Caki2 (cell line): ENCODE measurements around the gene GPR18. TPM values are rescaled to one million over a fixed set of nuclear protein-coding genes. Genes with fewer than 3 reads are reported as not detected.

ENCODE experiments used
- DNase-seq: peaks from one replicate; pipeline ENCODE4 v3.0.0-alpha.2; 2015; ENCODE audit warnings: low read depth
- in situ Hi-C: cut with HindIII; loops from 2 replicates; pipeline ENCODE4 v1.10.0; 2016; ENCODE audit warnings: low sequenced_read_pairs, low pct_unique_long_range_greater_than_20kb, mixed read lengths
- total RNA-seq: library from RNA; depleted of rRNA; stranded (reverse); fragments of >200 nt; shearing (Covaris generic); gene quantifications from 2 replicates; pipeline ENCODE4 v1.2.3, GENCODE V29; 2014; ENCODE audit warnings: low replicate concordance; rRNA removed

The GPR18 gene, protein sequence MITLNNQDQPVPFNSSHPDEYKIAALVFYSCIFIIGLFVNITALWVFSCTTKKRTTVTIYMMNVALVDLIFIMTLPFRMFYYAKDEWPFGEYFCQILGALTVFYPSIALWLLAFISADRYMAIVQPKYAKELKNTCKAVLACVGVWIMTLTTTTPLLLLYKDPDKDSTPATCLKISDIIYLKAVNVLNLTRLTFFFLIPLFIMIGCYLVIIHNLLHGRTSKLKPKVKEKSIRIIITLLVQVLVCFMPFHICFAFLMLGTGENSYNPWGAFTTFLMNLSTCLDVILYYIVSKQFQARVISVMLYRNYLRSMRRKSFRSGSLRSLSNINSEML
- not detected in 2 replicates for total RNA-seq

DNA sequence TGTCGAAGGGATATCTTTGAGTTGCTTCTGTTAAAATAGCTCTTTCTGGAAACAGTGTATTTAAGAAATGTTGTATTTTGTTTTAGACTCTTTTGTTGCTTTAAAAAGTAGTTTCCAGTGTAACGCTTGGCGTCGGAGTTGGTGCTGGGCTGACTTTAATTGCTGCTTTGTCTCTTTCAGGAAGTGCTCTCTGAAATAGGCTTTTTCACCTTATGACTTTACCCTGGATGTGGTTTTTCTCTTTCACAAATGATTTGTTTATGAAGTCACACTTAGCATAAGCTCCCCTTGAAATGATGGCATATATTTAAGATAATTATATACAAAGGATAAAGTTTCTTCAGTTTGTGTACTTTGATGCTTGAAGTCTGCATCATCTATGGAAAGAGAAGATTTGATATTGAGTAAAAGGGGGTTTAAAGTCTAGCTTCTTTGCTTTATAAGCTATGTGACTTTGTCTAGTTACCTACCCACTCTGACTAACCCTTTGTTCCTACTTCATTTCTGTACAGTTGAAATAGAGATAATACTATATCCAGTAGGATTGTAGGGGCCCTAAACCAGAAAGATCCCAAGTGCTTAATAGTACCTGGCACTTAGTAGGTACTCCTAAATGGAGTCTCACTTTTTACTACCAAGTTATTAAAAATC, at the start of gene GPR18:
Gene GPR18 (minus strand): TSS at position 170 of the 651 bp plus-strand sequence. CDS start 2,507 bp downstream, outside the sequence.
- DNase-seq, result no peak
- in situ Hi-C loops, result no loop called here

DNA sequence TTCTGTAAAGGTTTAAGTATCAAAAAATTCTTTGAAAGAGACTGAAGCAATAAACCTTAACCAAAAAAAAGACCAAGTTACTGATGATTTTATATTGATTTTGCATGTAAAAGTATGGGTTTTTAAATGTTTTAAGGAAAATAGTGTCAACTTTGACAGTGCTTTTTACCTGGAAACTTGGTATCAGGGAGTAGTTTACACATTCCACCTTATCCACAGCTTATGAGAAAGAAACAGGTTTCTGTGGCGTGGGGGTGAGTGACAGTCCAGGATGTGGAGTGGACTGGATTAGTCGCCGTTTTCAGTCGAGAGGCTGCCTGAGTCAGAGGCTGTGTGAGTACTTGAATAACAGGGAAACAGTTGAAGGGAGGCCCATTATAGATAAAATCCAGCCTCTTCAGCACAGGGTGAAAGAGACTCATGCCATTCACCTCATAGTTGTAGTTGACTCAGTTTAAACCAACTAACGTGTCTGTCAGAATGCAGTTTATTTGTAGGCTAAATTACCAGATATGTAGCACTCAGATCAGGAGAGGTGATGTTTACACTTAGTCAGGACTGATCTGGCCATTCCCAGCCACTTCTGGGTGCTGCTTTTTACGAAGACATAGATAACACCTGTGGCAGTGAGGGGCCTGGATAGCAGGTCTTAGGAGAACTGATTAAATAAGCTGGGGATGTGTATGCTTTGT, 49.6 kb upstream of the GPR18 start:
- in situ Hi-C loops, result no loop called here
- peak; percentile 37 for DNase-seq

DNA sequence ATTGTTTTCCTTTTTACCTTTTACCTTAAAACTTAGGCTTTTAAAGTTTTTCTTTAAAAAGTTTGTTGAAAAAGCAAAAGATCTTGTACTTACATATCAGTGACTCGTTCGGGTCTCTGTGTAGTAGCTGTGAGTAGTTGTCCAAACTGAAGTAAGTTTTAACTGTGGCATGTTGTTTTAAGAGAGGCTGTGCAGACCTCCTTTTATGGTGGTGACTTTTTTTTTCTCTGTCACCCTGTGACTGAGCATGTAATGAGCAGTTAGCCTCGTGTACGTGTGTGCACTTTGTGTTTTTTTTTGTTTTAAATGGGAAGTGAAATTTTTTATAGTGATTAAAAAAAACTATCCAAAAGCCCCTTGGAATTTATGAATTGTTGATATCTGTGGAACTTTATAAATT, 49.1 kb upstream of the GPR18 start, which contains the start of gene GPR183:
Gene GPR183 (minus strand): TSS at position 153 of the 400 bp plus-strand sequence. CDS start 11,254 bp downstream, outside the sequence.
- peak; percentile 15 for DNase-seq
- in situ Hi-C loops, result no loop called here

- in situ Hi-C loops, result no loop called here
- DNase-seq, result no peak
Observed at GRCh38 chr13:99305566-99305965, 47.4 kb upstream of the GPR18 start.

DNA sequence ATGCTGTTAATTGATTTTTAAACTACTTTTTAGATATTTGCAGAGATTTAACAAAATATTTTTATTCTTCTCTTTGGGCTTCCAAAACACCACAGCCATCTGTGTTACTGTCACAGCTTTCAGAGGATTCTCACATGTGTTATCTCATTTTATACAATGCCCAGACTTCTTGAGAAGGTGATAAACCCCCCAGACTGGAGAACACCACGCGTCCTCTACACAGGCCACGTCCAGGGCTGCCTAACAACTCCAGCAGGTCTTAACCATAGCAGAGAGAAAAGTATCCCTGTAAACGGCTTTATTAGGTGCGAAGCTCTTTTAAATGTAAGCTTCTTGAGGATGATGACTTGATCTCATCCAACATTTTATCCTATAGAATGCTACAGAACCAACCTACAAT, 47.0 kb upstream of the GPR18 start:
- in situ Hi-C loops, result no loop called here
- DNase-seq, result no peak

DNA sequence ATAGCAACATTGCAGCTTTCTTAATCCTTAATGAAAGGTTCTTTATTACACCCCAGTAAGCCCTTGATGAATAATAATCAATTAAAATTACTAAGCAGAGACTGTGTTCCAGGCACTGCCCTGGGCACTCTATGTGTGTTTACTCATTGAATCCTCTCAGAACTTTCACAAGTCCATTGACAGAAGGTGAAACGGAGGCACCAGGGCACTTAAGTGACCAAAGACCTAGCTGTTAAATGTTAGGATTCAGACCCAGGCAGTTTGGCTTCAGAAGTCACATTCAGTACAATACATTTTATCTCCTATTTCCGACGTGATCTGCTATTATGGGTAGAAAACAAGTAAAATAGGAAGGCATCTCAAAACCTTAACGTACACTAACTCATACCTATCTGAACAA, 46.4 kb upstream of the GPR18 start:
- in situ Hi-C loops, result no loop called here
- no peak for DNase-seq

DNA sequence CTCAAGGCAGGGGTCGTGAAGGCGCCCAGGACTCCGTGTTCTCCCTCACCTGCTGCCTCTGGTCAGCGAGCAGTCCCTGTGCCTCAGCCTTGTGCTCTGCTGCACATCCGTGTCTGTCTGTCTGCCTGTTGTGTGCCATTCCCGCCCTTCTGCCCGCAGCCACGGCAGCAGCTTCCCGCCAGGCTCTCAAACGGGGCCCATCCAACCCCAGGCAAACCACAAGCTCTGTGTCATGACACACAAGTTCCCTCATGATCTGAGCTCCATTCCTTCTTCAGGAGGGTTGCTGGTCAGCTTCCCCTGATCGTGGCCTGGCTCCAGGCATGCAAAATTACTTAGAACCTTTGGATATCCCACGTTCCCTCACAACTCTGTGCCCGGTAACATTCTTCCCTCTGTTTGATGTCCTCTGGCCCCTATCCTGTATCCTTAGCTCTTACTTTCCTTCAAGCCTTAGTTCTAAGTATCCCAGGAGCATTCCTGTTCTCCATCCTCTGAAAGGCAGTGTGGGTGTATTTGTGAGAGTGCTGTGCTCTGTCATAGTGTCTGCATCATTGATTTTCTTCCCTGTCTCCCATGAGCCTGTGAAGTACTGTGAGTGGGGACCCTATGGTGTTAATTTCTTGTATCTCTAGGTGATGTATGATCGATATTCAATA, 45.8 kb upstream of the GPR18 start:
- in situ Hi-C loops, result no loop called here
- no peak for DNase-seq

DNA sequence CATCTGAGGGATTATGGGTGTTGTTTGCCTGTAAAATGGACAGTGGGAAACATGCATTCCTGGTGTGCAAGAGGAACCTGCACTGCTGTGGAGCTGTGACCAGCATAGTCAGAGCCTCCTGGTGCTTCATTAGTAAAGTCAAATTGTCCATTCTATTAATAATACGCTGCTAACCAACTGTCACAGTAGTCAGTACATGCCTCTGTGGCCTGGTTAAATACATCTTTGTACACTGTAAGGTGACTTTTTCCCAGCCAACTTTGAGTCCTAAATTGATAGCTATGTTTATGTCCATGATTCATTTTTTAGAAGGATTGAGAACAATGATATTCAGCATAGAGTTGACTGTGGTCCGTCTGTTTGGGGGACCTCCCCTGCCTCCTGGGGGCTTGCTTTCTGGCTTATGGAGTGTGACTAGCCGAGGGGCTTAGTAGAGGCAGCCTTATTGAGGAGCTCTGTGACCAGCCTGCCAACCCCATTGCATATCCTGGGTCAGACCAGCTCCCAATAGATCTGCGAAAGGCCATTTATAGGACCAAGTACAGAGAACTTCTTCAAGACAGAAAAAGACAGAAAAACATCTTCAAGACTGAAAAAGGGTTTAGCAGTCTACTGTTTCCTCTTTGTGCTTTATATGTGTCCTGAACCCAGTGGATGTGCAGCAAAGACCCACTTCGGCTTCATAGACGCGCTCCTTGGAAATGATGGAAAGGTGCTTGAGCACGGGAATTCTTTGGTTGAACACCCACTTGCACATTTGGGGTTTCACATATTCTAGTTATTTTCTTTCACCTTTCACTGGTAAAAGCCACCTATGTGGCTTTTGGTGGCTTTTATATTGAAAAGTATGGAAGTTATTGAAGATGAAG, 44.7 kb upstream of the GPR18 start:
- in situ Hi-C loops, result no loop called here
- no peak for DNase-seq

GRCh38 chr13:99301913-99302636, 43.9 kb upstream of the GPR18 start:
- no peak for DNase-seq
- in situ Hi-C loops, result no loop called here

DNA sequence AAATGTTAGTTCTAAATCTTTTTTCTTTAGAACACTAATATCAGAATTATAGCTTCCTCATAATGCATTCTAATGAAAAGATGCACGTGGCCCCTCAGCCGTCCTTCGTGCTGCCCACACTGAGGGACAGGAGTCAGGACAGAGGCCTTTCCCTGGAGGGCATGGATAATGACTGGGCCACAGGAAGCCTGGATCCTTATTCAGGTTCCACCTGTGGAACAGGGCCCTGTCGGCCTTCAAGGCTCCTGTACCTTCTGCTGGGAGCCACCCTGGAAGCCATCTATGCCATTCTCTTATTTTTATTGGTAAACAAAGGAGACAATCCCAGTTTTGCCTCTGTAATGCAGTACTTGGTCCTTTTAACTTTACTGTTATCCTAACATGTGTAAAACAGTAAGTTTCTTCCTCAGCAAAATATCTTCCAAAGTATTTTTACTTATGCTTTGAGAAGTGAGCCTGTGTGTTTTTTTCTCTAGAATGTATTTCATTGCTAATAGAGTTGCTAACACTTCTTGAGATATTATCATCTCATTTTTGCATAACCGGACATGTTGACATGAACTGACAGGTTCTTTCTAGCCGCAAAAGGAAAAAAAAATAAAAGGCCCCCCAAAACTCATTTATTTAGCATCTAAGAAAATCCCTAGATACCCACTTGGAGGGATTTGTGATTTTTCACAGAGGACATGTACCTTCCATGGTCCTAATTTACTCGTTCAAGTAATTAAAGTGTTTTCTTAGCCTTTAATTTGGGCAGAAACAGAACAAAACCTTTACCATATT, 43.1 kb upstream of the GPR18 start:
- in situ Hi-C loops, result no loop called here
- DNase-seq, result no peak

GRCh38 chr13:99299920-99300341, 41.8 kb upstream of the GPR18 start:
- in situ Hi-C loops, result no loop called here
- no peak for DNase-seq

DNA sequence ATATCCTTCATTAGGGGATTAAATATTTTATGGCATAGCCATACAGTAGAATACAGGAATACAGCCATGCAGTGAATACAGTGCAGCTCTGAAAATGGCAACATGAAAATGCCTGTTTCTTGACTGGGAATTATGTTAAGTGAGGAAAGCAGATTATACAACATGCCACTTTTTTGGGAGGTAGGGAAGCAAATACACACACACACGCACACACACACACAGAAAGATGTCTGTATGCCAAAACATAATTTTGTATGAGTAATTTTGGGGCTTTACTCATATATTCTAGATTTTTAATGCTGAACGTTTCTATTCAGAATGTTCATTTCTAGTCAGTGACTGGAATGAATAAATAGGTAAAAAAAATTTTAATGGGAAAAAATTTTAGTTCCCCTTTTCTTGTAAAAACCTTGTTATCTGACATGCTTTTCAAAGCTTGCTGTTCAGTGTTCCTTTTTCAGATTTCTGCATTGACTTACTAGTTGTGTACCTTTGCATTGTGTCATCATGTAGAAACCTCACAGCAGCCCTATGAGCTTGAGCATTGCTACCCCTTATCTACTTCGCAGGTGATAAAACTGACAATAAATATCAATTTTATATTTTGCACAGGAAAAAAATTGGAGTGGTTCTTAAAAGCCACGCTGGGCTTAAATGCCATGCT, 41.2 kb upstream of the GPR18 start:
- no peak for DNase-seq
- in situ Hi-C loops, result no loop called here

DNA sequence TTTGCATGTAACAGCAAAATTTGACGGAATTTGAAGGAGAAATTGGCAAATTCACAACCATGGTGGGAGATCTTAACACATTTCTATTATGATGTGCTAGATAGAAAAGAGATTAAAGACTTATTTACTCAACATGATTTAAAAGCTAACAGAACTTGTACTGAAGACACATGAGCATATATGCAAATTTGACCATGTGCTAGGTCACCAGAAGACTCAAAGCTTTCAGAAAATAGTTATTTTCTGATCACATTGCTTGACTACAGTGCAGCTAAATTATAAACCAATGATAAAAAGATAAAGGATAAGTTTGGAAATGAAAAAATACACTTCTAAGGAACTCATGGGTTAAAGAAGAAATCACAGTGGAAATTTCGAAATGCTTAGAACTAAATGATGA, 39.9 kb upstream of the GPR18 start:
- DNase-seq, result no peak
- in situ Hi-C loops, result no loop called here

- in situ Hi-C loops, result no loop called here
Observed at GRCh38 chr13:99297331-99297730, 39.2 kb upstream of the GPR18 start.

DNA sequence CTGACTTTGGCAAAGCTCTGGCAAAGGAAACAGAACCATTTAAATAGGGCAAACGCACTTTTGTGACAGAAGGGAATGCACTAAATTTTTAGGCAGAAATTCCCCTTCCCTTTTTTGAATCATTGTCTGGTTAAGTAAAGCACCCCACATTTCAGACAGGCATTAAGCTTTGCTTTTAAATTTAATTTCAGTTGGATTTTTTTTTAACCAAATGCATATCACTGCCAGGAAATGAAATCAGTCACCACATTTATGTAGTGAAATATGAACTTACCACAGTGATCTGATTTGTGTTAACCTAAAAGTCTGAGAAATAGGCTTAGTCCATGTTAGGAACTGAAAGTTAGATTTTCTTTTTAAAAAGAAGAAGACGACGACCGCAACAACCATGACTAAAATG, 38.2 kb upstream of the GPR18 start:
- in situ Hi-C loops, result no loop called here
- no peak for DNase-seq

More at GRCh38 chr13:99297331-99297730, 39.2 kb upstream of the GPR18 start:
- DNase-seq, result no peak
